Measurements from ENCODE around the gene REN. TPM values are rescaled to one million over a fixed set of nuclear protein-coding genes. Genes with fewer than 3 reads are reported as not detected.

REN gene
- total RNA-seq, 2 donors from 2014 or later: 0.83 TPM; not detected in 1

GRCh38 chr1:204147406-204148383 lies 18.4 kb downstream of the REN start:
- no peak for DNase-seq (ENCODE audit: low spot score)
- H3K4me1 ChIP-seq: peaks cover 0 to 25% of the 10 kb centered on the region in 2 donors
- H3K9me3 ChIP-seq: no peaks in the 10 kb centered on the region
- TF ChIP-seq, protein P1, sequence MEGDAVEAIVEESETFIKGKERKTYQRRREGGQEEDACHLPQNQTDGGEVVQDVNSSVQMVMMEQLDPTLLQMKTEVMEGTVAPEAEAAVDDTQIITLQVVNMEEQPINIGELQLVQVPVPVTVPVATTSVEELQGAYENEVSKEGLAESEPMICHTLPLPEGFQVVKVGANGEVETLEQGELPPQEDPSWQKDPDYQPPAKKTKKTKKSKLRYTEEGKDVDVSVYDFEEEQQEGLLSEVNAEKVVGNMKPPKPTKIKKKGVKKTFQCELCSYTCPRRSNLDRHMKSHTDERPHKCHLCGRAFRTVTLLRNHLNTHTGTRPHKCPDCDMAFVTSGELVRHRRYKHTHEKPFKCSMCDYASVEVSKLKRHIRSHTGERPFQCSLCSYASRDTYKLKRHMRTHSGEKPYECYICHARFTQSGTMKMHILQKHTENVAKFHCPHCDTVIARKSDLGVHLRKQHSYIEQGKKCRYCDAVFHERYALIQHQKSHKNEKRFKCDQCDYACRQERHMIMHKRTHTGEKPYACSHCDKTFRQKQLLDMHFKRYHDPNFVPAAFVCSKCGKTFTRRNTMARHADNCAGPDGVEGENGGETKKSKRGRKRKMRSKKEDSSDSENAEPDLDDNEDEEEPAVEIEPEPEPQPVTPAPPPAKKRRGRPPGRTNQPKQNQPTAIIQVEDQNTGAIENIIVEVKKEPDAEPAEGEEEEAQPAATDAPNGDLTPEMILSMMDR (IDR thresholded peaks at IDR 0.05): no peak
- no peaks in the 10 kb centered on the region for H3K27me3 ChIP-seq
- no peaks in the 10 kb centered on the region for H3K36me3 ChIP-seq
- no peak overlapping the region for H3K4me3 ChIP-seq
- no peak overlapping the region for H3K27ac ChIP-seq

GRCh38 chr1:204146965-204147364 lies 19.2 kb downstream of the REN start:
- H3K27me3 ChIP-seq: no peaks in the 10 kb centered on the region
- no peak for DNase-seq (ENCODE audit: low spot score)
- H3K36me3 ChIP-seq: no peaks in the 10 kb centered on the region
- H3K27ac ChIP-seq: no peak overlapping the region
- TF ChIP-seq, protein P1 (IDR thresholded peaks at IDR 0.05): no peak
- no peak overlapping the region for H3K4me3 ChIP-seq
- H3K9me3 ChIP-seq: no peaks in the 10 kb centered on the region
- peaks cover 0 to 18% of the 10 kb centered on the region in 2 donors for H3K4me1 ChIP-seq

- peaks cover 0 to 15% of the 10 kb centered on the region in 2 donors for H3K4me1 ChIP-seq
- H3K27me3 ChIP-seq: no peaks in the 10 kb centered on the region
- no peak overlapping the region for H3K27ac ChIP-seq
- no peaks in the 10 kb centered on the region for H3K9me3 ChIP-seq
- TF ChIP-seq, protein P1 (IDR thresholded peaks at IDR 0.05): no peak
- no peak overlapping the region for H3K4me3 ChIP-seq
- no peaks in the 10 kb centered on the region for H3K36me3 ChIP-seq
- DNase-seq (ENCODE audit: low spot score): no peak
These were observed 19.8 kb downstream of the REN start for GRCh38 chr1:204146309-204146708.

DNA sequence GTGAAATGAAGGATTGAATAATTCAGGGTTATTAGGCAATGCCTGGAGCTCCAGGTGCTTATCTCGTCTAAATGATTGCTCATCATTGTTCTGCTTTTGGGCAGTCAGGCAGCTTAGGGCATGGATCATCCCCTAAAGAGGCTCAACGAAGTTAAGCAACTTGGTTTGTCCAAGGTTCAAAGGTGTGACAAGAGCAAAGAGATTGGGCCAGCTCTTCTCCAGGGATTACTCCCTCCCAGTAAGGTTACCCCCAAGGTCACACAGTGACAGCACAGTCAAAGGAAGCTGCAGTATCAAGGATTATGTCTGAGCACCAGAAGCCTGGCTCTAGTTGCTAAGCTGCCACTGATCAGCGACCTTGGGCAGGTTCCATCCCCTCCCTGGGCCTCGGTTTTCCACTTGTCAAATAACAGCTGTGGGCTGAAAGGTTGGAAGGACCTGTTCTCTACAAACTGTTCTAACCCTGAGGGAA lies 21.1 kb downstream of the REN start:
- no peak overlapping the region for H3K27ac ChIP-seq
- H3K4me1 ChIP-seq: peaks cover 0 to 2% of the 10 kb centered on the region in 2 donors
- no peaks in the 10 kb centered on the region for H3K9me3 ChIP-seq
- no peak for DNase-seq (ENCODE audit: low spot score)
- TF ChIP-seq, protein P1 (IDR thresholded peaks at IDR 0.05): no peak
- no peak overlapping the region for H3K4me3 ChIP-seq
- no peaks in the 10 kb centered on the region for H3K27me3 ChIP-seq
- H3K36me3 ChIP-seq: no peaks in the 10 kb centered on the region

- TF ChIP-seq, protein P1 (IDR thresholded peaks at IDR 0.05): no peak
- H3K4me1 ChIP-seq: no peaks in the 10 kb centered on the region
- peaks cover 10% of the 10 kb centered on the region for H3K36me3 ChIP-seq
- no peak overlapping the region for H3K4me3 ChIP-seq
- no peaks in the 10 kb centered on the region for H3K9me3 ChIP-seq
- no peak for DNase-seq (ENCODE audit: low spot score)
- no peak overlapping the region for H3K27ac ChIP-seq
- H3K27me3 ChIP-seq: no peaks in the 10 kb centered on the region
These were observed 22.7 kb downstream of the REN start for GRCh38 chr1:204143276-204144041.
